Measurements from ENCODE around the gene NPTX2.
A peak's percentile ranks its signal among the peaks of the same experiment; 100 is the strongest.

The NPTX2 gene

GRCh38 chr7:98618786-98619185, 1.7 kb downstream of the NPTX2 start:
- DNase-seq = no peak

GRCh38 chr7:98619450-98620321, 2.6 kb downstream of the NPTX2 start:
- DNase-seq = peak; percentile 21

- no peak for DNase-seq
Measured at GRCh38 chr7:98621573-98622482, 4.7 kb downstream of the NPTX2 start.

- DNase-seq = no peak
Measured at GRCh38 chr7:98622926-98623325, 5.8 kb downstream of the NPTX2 start.

- no peak for DNase-seq
Measured at GRCh38 chr7:98624846-98625420, 7.8 kb downstream of the NPTX2 start.

GRCh38 chr7:98626460-98627412, 9.7 kb downstream of the NPTX2 start:
- no peak for DNase-seq

GRCh38 chr7:98627413-98627790, 10.3 kb downstream of the NPTX2 start:
- DNase-seq = no peak

GRCh38 chr7:98628418-98628817, 11.3 kb downstream of the NPTX2 start:
- no peak for DNase-seq

GRCh38 chr7:98629001-98629431, 11.9 kb downstream of the NPTX2 start:
- no peak for DNase-seq

- DNase-seq = no peak
Measured at GRCh38 chr7:98630149-98630548, 13.1 kb downstream of the NPTX2 start.

GRCh38 chr7:98630770-98631169, 13.7 kb downstream of the NPTX2 start:
- DNase-seq = no peak

- no peak for DNase-seq
Measured at GRCh38 chr7:98638853-98639252, 21.8 kb downstream of the NPTX2 start.

- no peak for DNase-seq
Measured at GRCh38 chr7:98640375-98640774, 23.3 kb downstream of the NPTX2 start.

- peak; percentile 24 for DNase-seq
Measured at GRCh38 chr7:98641646-98642500, 24.8 kb downstream of the NPTX2 start.

- no peak for DNase-seq
Measured at GRCh38 chr7:98643236-98643985, 26.3 kb downstream of the NPTX2 start.

- no peak for DNase-seq
Measured at GRCh38 chr7:98646465-98646864, 29.4 kb downstream of the NPTX2 start.

GRCh38 chr7:98647326-98647725, 30.2 kb downstream of the NPTX2 start:
- no peak for DNase-seq

GRCh38 chr7:98651760-98652159, 34.7 kb downstream of the NPTX2 start:
- no peak for DNase-seq

GRCh38 chr7:98653601-98654310, 36.7 kb downstream of the NPTX2 start:
- DNase-seq = no peak

Measured in right kidney (tissue), 1 donor.